ENCODE results near the gene XAGE2.

DNA sequence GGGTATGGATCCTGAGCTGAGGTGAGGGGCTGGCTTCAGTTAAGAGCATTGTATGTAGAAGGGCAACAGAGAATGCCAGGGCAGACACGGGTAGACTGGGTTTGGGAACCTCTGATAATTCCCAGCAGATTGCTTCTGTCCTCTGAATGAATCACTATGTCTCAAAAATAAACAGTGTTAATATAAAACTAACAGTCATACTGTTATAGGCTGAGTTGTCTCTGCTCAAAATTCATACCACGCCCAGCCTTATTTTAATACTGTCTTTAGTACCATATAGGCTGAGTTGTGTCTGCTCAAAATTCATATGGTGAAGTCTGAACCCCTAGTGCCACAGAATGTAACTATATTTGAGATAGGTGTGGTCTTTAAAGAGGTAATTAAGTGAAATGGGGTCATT is 10.0 kb downstream of the XAGE2 start:
- TF ChIP-seq POLR2A (IDR thresholded peaks at IDR 0.05; ENCODE audit: control extremely low read depth in 1 of 2, low read depth in 2 of 2, low read length in 2 of 2) (no peak), POLR2AphosphoS5 (IDR thresholded peaks at IDR 0.05; ENCODE audit: low read depth, low read length) (no peak), JUND (IDR thresholded peaks at IDR 0.05; ENCODE audit: low read length) (no peak), ASH2L (IDR thresholded peaks at IDR 0.05; ENCODE audit: low read length) (no peak)

All from H1 (cell line).